ENCODE data around the gene PRKCZ. TPM values are rescaled to one million over a fixed set of nuclear protein-coding genes. Genes with fewer than 3 reads are reported as not detected.

PRKCZ gene
- total RNA-seq, 1 donor from 2014 or later, result 37.6 TPM

GRCh38 chr1:2103266-2103900, 53.2 kb downstream of the PRKCZ start:
- H3K36me3 ChIP-seq (ENCODE audit: control insufficient read depth, insufficient read depth, low read length), result no peaks in the 10 kb centered on the region
- H3K27me3 ChIP-seq (ENCODE audit: control insufficient read depth, insufficient read depth, low read length), result no peaks in the 10 kb centered on the region
- no peak for DNase-seq (ENCODE audit: low read depth)
- TF ChIP-seq CTCF (IDR thresholded peaks at IDR 0.05; ENCODE audit: insufficient read depth, low read length, poor library complexity, severe bottlenecking), result no peak
- H3K4me3 ChIP-seq (ENCODE audit: low read depth, low read length), result no peak overlapping the region

- no peak for TF ChIP-seq CTCF (IDR thresholded peaks at IDR 0.05; ENCODE audit: insufficient read depth, low read length, poor library complexity, severe bottlenecking)
- DNase-seq (ENCODE audit: low read depth), result no peak
- H3K4me3 ChIP-seq (ENCODE audit: low read depth, low read length), result no peak overlapping the region
- no peaks in the 10 kb centered on the region for H3K27me3 ChIP-seq (ENCODE audit: control insufficient read depth, insufficient read depth, low read length)
- no peaks in the 10 kb centered on the region for H3K36me3 ChIP-seq (ENCODE audit: control insufficient read depth, insufficient read depth, low read length)
Observed at GRCh38 chr1:2103901-2104590, 53.8 kb downstream of the PRKCZ start.

GRCh38 chr1:2104621-2105427, 54.6 kb downstream of the PRKCZ start:
- peak; percentile 35 for TF ChIP-seq CTCF (IDR thresholded peaks at IDR 0.05; ENCODE audit: insufficient read depth, low read length, poor library complexity, severe bottlenecking)
- DNase-seq (ENCODE audit: low read depth), result no peak
- H3K36me3 ChIP-seq (ENCODE audit: control insufficient read depth, insufficient read depth, low read length), result no peaks in the 10 kb centered on the region
- H3K27me3 ChIP-seq (ENCODE audit: control insufficient read depth, insufficient read depth, low read length), result no peaks in the 10 kb centered on the region
- no peak overlapping the region for H3K4me3 ChIP-seq (ENCODE audit: low read depth, low read length)

- no peak for DNase-seq (ENCODE audit: low read depth)
Observed at GRCh38 chr1:2105781-2106524, 55.7 kb downstream of the PRKCZ start.

More at GRCh38 chr1:2105781-2106524, 55.7 kb downstream of the PRKCZ start:
- Histone ChIP-seq H3K4me3 (ENCODE audit: low read depth, low read length) (no peak overlapping the region), H3K27me3 (ENCODE audit: control insufficient read depth, insufficient read depth, low read length) (no peaks in the 10 kb centered on the region), H3K36me3 (ENCODE audit: control insufficient read depth, insufficient read depth, low read length) (no peaks in the 10 kb centered on the region)
- TF ChIP-seq CTCF (IDR thresholded peaks at IDR 0.05; ENCODE audit: insufficient read depth, low read length, poor library complexity, severe bottlenecking), result no peak
